Activated T-cell treated with anti-CD3 and anti-CD28 coated beads, Interleukin-2, amount 50 U/mL, for 48 hours (primary cell): Measurements from ENCODE around the gene HOXD1.

Experiments
- DNase-seq, 2 experiments: peaks; one replicate each; pipeline ENCODE4 v3.0.0-alpha.2; 2020

The HOXD1 gene

DNA sequence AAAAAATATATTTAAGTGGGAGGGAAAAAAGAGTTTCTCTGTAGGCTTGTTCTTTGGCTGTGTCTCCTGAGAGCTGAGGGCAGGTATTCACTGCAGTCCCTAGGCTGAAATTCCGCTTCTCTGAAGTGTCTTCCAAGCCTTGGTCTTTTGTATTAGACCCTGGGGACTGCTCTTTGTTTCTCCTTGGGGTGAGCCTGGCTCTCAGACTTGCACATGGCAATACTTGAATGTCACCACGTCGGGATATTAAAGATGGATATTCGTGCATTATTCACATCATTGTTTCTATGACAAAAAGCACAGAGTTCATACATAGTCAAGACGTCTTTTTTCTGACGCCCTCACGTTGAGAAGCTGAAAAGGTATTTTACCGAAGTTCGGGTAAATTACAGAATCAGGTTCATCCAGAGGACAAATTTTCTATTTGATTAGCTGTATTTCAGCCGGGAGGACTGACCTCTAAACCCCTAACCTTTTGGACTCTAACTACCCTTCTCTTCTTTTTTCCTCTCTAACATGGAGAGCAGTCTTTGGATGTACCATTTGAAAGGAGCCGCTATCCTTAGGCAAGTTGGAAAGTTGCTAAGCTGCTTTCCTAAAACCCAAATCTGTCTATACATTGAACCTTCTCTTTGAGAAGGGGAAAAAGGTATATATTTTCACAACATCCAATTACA is 33.8 kb upstream of the HOXD1 start:
- DNase-seq, result no peak

DNA sequence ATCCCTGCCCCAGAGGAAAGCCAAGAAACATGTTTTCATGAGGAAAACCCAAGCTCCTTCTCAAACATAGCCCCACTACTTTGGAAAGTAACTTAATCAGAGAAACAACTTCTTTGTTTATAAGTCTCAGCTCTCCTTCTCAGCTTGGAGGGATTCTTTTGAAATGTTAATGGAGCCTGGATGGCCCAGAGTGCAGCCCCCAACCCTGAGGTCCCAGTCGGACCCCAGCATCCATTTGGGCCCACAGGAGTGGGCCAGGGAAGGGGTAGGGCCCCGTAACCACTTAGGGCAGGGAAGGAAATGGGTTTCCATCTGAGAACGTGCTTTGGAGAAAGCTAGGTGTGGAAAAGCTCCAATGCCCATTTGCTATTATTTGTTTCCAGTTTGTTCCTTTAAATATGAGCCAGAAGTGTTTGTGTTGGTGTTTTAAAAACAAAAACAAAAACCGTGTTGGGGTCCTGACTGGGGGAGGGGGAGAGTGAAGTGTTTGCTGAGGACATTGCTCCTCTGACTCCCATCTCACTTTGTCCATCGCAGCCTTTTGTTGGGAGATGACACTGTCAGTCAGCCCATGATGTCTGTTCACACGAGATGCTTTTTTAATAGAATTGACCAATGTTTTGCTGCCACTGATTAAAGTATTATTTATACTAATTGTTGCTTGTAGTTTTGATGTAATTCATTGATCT is 33.0 kb upstream of the HOXD1 start:
- no peak for DNase-seq

DNA sequence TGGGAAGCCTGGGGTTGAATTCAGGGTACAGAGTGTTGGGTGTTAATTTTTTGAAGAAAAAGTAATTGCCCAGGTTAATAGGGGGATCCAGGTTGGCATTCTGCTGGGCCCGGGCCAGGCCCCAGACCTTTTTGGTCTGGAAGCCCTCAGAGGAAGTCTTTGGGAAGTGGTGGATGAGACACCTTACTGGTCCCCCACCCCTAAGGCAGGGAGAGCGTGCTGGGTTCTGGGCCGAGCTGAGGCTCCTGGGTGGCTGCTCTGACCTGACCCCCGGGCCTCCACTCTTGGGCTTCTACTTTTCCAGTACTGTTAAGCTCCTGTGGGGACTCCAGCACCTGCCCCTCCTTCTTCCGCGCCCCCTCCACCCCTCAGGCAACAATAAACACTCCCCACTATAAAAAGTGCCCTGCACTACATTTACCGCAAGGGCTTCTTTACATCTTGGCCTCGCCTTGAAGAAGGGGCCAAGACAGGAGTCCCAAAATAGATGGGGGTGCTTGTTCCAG is 32.1 kb upstream of the HOXD1 start:
- no peak for DNase-seq

DNA sequence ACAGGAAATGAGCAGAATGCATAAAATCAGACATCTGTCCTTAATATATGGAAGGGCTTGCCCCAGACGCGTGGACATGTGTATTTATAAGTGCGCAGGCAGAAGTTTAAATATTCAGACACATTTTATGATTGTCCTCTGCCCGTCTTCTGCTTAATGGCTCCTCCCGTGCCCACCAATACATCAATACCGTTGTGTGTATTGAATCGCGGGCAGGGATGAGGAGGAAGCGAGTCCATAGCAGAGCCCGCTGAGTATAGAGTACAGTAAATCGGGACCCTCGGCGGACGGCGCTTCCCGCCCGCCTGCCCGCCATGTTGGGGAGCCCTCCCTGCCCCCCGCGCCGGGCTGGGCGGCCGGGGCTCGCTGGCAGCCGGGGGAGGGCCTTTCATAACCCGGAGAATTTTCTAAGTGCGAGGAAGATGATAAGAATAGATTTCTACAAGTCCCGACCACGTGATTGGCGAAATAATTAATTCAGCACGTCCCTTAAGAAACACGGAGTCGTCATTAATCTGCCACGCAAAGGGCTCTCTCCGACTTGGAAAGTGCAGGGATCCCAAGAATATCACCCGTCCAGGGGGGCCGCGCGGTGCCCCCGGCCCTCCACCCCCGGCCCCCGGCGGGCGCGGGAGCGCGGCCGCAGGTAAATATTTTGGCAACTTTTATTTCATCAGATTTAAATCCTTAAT is 31.5 kb upstream of the HOXD1 start, which contains the start of gene HOXD3:
Gene HOXD3, plus strand, starts transcription at position 501 of the 692 bp plus-strand sequence. CDS start 11,808 bp downstream, outside the sequence.
- DNase-seq, result no peak

DNA sequence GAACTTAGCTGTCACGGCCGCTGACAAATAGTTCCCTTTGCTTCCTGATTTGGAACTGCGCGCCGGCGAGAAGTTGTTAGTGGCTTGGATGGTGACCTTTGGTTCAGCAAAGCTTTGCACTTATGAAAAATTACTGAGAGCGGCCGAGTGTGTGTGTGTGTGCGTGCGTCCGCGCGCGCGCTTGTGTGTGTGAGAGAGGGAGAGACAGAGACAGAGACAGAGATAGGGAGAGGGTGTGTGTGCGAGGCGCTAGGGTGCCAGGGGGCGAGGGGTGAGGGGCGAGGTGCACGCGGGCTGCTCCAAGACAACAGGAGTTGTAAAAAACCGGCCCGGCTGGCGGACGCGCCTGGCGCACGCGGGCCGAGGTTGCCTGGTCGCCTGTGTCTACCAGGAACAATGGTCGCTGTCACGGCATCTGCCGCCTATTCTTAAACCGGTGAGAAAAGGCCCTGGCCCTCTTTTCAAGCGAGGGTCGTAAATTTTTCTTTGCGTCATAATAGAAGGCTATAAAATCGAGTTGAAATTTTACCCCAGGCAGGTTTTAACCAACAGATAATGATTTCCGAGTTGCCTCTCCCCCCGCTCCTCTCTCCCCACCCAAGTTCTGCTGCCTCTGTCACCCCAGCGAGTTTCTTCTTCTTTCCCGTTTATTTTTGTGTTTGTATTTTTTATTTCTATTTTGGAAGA is 30.8 kb upstream of the HOXD1 start:
- DNase-seq, result no peak

DNA sequence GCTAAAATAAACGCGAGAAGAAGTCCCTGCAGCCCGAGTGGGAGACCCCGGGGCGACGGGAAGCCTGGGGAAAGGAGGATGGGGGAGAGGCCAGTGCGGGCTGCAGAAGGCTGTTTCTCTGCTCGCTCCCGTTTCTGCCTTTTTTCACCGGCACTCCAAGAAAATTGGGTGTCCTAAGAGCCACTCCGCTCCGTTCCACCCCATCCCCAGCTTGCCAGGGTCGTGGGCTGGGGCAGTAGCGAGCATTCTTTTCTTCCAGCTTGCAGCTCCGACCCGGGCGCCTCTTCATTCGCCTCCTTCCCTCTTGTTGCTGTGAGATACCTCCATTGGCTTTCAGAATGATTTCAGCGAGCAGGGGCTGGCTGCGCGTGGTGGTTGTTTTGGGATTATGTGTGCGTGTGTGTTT is 30.3 kb upstream of the HOXD1 start:
- no peak for DNase-seq

DNA sequence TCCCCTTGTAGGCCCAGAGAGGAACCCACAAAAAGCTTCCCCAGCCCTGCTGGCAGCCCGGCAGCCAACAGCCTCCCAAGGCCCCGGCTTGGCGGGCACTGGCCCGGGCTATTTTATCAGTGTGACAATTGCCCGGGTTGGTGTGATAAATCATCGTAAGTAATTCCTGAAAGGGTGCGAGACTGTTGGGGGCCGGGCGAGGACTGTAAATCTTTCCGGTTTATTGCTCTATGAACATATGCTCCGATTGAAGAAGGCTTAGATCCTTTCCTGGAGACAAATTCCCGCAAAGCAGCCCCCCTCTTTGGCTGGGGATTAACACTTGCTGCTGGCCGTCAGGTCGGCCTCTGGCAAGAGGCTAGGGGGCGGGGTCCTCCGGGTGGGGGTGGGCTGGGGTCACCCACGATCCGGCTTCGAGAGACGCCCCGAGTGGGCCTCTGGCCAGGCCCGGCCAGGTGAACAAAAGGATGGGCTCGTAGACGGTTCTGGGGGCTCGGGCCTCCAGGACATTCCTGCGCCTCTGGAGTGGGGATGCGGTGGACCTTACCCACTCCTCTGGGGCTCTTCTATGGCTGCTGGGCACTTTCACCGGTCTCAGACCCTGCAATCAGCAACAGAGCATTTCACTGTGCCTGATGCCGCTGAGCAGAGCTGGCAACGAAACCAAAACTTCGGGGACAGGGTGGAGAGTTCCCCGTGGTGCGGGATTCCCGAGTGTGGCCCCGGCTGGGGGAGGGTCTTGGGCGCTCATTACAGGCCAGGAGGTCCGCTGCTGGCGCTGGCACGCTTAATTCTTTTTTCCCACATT is 29.4 kb upstream of the HOXD1 start:
- no peak for DNase-seq

DNA sequence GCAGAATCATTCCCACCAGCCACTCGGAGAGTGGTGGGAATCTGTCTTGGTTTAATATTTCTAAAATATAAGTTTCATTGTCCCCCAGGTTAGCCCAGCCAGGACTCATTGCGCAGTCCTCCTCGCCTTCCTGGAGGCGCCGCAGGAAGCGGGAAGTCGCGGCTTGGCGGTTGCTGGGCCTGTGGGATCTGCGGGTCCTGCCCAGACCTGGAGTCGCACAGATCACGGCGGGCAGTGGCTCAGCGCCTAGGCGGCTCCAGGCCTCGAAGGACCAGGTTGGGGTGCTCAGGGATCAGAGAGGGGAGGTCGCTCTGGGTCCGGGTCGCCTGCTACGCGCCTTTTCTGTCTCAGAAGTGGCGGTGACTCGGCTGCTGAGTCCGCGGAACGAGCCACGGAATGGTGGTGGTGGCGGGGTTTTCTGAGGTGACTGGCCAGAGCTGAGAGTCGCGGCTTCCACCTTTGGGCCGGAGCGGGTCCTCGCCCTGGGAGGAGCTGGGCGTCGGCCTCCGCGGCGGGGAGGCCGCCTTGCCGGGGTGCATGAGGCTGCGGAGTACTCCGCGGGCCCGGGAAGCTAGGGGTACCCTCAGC is 28.7 kb upstream of the HOXD1 start:
- no peak for DNase-seq

DNA sequence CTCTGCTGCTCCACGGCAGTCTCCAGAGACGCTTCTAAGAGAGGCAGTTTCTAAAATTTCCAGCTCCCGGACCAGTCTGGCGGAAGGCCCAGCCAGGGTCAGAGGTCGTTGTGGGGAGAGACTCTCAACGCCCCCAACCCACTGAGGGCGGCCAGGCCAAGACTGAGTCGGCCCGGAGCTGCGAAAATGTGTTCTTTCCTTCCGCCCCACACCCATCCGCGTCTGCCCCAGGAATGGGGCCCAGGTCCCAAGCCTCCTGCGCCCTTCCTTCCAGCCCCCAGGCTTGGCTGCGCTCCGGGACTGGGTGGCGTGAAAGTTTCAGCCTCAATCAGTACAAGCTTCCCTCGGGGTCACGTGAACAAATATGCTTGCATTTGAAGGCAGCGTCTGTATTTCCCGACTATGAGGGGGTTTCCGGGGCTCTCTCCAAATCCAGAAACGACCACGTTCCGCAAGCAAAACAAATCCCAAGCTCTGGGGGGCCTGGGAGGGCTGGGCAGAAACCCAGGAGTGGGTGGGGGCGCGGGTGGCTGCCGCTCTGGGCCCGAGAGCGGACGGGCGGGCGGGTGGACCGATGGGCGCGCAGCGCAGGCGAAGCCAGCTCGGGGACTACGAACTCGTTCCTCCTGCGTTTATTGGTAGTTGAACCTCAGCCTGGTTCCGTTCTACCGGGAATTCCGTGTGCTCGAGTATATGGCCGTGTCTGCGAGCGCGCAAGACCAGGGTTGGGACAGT is 28.1 kb upstream of the HOXD1 start:
- no peak for DNase-seq

DNA sequence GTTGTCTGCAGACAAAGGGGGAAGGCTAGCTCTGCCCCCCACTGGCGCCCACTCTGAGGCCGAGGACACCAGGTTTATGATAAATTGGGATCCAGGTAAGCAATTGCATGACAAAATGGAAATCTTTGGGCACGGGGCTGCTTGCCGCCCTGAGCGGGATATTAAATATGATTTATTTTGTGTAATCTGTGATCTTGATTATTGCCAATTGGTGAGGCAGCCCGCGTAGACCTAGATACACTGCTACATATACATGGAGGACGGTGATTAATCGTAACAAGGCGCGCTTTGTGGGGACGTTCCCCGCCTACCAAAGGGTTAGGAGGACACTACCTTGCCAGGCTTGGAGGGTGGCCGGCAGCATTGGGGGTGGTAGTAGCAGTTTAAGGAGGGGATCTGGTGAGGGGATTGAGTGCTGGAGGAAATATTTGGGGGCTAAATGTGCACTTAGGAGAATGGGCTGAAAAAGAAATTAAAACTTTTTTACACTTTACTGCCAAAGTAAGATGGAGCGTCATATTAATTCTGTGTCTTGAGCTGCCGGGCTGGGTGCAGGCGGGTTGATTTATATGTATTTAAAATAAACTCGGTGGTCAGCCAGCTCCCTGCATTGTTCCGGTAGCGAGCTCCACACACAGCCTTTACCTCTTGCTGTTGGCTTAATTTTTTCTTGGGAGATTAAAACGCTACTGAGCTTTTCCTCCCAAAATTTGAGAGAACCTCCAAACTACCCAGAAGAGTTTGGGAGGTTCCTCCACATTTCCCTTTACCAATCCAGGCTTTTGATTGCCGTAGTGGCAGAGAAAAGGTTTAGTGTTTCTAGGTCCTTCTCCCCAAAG is 27.3 kb upstream of the HOXD1 start:
- DNase-seq, result no peak

DNA sequence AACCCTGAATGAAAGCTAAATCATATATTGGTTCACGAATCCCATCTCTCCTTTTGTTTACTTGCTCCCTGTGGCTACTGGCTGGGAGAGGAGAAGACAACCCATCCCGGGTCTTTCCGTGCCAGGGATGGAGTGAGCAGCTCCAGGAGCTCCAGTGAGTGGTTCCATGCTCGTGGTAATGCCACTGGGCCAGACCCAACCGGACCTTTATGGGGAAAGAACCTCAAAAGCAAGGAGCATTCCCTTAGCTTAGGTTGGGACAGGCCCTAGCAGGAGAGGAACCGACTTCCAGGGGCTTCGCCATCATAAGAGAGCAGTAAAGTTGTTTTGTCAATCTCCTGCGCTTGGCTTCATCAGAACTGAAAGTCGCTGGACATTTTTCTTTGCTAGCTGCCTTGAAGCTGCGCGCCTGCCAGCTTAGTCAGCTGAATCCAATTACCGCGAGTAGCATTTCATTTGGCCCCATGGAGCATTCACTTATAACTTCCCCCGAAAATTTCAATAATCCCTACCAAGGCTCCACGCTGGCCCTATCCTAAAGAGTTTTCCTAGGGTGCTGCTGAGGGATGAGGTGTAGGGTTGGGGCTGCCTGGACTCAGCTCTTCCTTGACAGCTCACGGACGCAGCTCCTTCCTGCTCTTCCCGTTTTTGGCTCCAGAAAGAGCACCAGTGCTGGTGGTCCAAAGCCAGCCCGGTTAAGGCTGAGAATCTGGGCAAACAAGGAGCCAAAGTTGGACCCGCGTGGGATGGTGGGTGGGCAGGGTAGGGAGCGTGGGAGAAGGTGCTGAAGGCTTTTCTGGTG is 26.4 kb upstream of the HOXD1 start:
- no peak for DNase-seq

DNA sequence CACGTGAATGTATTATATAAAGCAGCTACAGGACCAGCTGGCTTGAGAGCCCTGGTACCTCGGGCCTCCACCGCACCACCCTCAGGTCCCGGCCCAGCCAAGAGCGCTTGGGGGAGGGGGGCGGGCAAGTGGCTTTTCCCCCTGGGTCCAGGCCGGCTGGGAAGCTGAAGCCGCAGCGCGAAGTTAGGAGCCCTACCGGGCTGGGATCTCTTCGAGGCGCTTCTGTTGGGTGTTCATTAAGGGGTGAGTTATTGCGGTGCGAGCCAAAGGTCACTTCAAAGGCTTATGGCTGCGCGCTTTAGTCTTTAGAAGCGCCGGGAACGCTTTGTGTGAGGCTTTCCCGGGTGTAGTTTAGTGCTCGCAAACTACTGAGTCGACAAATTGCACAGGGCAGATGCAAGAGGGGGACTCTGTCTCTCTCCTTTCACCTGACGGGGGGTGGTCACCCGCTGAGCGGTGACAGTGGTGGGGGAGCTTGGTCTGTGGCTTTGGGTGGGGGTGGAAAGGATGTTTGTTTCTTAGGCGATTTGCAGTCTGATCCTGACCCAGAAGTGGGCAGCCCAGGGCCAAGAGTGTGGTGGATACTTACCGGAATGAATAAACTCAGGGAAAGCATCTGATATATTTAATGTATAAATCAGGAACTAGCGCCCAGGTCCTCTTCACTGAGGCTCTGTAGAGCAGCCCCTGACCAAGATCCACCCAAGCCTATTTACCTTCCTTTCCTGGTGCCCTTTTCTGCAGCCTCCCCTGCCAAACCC is 25.4 kb upstream of the HOXD1 start:
- no peak for DNase-seq

DNA sequence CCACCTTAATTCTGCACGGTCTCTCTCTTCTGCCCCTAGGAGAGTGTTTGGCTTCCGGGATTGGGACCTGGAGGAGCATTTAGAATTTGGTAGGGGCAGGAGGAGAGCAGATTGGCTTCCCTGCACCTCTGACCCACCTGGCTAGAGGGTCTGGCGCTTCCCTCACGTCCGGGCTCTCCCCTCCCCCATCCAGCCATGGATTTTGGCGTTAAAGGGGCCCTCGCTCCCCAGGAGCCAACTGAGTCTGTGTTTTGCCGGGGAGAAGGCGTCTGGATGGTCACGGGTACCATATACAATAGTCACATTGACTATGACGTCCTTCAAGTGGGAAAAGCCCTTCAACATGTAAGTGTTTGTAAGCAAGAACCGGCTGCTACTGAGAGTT is 24.8 kb upstream of the HOXD1 start:
- no peak for DNase-seq

DNA sequence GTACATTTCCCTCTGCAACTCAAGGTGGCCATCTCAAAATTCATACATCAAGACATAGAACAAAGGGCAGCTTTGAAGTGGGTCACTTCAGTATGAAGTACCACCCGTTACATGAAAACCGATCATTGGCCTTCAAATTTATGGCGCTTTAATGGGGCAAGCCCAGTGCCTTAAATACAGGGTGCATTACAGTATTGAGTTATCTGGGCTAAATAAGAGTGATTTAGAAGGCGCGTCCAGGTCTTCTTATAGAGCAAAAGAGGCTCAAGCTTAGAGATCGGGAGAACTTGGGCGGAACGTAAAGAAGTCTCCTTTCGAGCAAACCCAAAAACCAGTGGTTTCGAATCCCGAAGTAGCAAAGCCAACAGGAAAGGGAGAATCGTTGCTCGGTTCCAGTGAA is 24.3 kb upstream of the HOXD1 start:
- DNase-seq, result no peak

DNA sequence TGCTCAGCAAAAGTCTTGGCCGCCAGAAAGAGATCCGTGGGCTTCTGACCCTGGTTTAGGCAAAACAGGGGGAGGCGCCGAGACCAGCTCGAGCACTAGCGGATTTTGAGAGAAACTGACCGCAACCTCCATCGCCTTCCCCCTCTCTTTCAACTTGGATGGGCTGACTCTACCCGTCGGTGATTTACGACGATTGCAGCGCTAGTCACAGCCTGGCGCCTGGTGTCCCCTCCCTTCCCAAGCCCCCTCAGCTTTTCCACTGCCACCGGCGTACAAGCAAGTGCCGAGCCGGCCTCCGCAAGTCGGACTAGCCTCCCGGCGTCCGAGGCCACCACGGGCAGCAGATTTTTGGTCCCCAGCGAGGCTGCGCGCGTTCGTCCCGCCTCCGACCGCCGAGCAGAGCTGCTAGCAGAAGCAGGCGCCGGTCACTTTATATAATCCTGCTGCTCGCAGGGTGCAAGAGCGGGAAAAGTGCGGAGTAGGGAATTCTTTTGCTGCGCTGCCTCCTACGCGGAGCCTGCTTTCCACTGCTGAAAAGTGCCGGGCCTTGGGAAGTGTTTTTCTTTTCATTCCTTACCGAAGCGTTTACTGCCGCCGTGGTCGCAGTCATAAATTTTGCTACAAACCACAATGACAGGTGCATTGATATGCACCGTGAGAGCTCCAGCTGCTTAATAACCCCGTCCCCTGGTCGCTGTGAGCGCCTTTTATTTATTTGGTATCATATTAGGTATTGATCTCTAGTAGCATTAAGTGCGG is 23.7 kb upstream of the HOXD1 start:
- DNase-seq, result no peak

DNA sequence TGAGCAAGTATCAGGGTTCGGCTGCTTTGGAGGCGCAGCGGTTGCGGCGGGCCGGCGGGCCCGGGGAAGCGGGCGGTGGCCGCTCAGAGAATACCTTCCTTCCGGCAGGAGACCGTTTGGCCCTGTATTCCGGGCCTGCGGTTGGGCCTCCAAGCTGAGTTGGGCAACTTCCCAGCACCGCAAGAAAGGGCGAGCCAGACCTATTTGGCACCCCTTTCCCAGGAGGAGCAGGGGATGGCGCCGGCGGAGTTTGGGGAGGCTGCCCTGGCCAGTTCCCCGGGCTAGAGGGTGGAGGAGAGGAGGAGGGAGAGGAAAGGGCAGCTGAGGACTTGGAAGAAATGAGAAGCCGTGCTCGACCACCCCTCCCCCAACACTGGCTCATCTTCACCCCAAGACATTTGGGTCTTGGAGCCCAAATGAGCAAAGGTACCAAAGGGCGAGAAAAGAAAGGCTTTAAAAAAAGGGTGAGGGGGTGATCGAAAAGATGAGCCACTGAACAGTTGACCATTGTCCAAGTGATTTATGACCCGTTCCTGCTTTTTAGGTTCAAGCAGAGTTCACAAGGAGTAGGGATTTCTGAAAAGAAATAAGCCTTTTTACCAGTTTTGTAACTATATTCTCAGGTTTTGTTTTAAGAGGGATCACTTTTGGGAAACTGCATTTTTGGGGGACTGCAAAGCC is 23.0 kb upstream of the HOXD1 start:
- no peak for DNase-seq

DNA sequence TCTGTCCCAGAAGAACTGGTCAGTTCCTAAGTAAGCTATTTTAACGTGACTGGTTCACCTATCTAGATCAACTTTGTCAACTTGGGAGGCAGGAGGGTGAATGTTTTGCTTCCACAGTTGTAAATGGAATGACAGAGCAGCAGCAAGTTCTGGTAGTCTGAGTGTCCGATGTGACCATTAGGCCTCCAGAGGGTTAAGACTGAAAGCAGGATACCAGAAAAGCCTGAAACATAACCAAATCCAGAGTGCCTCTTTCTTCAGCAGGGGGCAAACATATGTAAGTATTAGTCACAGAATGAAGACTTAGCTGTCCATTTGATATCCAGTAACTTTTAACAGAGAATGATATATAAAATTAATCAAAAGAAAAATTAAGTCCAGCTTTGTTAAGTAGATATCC is 22.2 kb upstream of the HOXD1 start:
- DNase-seq, result no peak
